ENCODE data around the gene RAB19.
A peak's percentile ranks its signal among the peaks of the same experiment; 100 is the strongest.
"Not testable (repeated sequence)": the region's sequence is repeated elsewhere in the genome, so short reads cannot be mapped to it uniquely, and the experiment has no call there.

The RAB19 gene

GRCh38 chr7:140402178-140402835 is 1.6 kb upstream of the RAB19 start:
- no peak for DNase-seq

GRCh38 chr7:140404565-140405065 is 757 bp downstream of the RAB19 start:
- DNase-seq, result peak; percentile 34

GRCh38 chr7:140415361-140415760 is 11.5 kb downstream of the RAB19 start:
- DNase-seq, result no peak

- DNase-seq, result not testable (repeated sequence)
Measured at GRCh38 chr7:140415816-140416215, 12.0 kb downstream of the RAB19 start.

- DNase-seq, result no peak
Measured at GRCh38 chr7:140416560-140416959, 12.7 kb downstream of the RAB19 start.

- peak; percentile 87 for DNase-seq
Measured at GRCh38 chr7:140417456-140418155, 13.7 kb downstream of the RAB19 start.

- peak; percentile 37 for DNase-seq
Measured at GRCh38 chr7:140418156-140418472, 14.3 kb downstream of the RAB19 start.

GRCh38 chr7:140418653-140419052 is 14.8 kb downstream of the RAB19 start:
- DNase-seq, result no peak

- DNase-seq, result no peak
Measured at GRCh38 chr7:140421521-140421920, 17.7 kb downstream of the RAB19 start.

GRCh38 chr7:140423501-140423900 is 19.6 kb downstream of the RAB19 start:
- DNase-seq, result no peak

GRCh38 chr7:140425718-140426117 is 21.9 kb downstream of the RAB19 start:
- no peak for DNase-seq

- DNase-seq, result no peak
Measured at GRCh38 chr7:140426130-140426529, 22.3 kb downstream of the RAB19 start.

GRCh38 chr7:140433396-140433795 is 29.5 kb downstream of the RAB19 start:
- no peak for DNase-seq

- no peak for DNase-seq
Measured at GRCh38 chr7:140435252-140435895, 31.5 kb downstream of the RAB19 start.

GRCh38 chr7:140439359-140439758 is 35.5 kb downstream of the RAB19 start:
- no peak for DNase-seq

GRCh38 chr7:140440593-140440992 is 36.7 kb downstream of the RAB19 start:
- no peak for DNase-seq

- DNase-seq, result no peak
Measured at GRCh38 chr7:140441519-140441918, 37.7 kb downstream of the RAB19 start.

GRCh38 chr7:140446467-140446866 is 42.6 kb downstream of the RAB19 start:
- DNase-seq, result no peak

- no peak for DNase-seq
Measured at GRCh38 chr7:140447841-140448240, 44.0 kb downstream of the RAB19 start.

- no peak for DNase-seq
Measured at GRCh38 chr7:140448781-140449480, 45.1 kb downstream of the RAB19 start.

- DNase-seq, result no peak
Measured at GRCh38 chr7:140451716-140452115, 47.9 kb downstream of the RAB19 start.

- DNase-seq, result no peak
Measured at GRCh38 chr7:140453273-140453672, 49.4 kb downstream of the RAB19 start.

Data from NCI-H2171 treated with DMSO at 0.1 percent for 48 hours (cell line).